Ascending aorta (tissue), 2 donors: Measurements from ENCODE around the gene SAP30BP. TPM values are rescaled to one million over a fixed set of nuclear protein-coding genes. Genes with fewer than 3 reads are reported as not detected.
A peak's percentile ranks its signal among the peaks of the same experiment; 100 is the strongest.

Experiments used
- DNase-seq, 2 donors: peaks; one replicate each; pipeline ENCODE4 v3.0.0-alpha.2; 2019; ENCODE audit warnings: low spot score in 2 of 2
- H3K27ac ChIP-seq, 2 donors: fragments of 200-600 bp; sonication (generic); one replicate each; pipeline ENCODE4 v1.5.1; 2016 to 2017; ENCODE audit warnings: mild to moderate bottlenecking in 1 of 2
- H3K27me3 ChIP-seq: fragments of 200-600 bp; sonication (generic); one replicate; pipeline ENCODE4 v1.5.1; 2017
- H3K36me3 ChIP-seq, 2 donors: fragments of 200-600 bp; sonication (generic); one replicate each; pipeline ENCODE4 v1.5.1; 2016
- H3K4me1 ChIP-seq, 2 donors: fragments of 200-600 bp; sonication (generic); one replicate each; pipeline ENCODE4 v1.5.1; 2016 to 2017; ENCODE audit warnings: mild to moderate bottlenecking in 1 of 2
- H3K4me3 ChIP-seq, 2 donors: fragments of 200-600 bp; sonication (generic); one replicate each; pipeline ENCODE4 v1.5.1; 2016 to 2017; ENCODE audit warnings: mild to moderate bottlenecking in 1 of 2
- H3K9me3 ChIP-seq, 2 donors: fragments of 200-600 bp; sonication (generic); one replicate each; pipeline ENCODE4 v1.5.1; 2016
- CTCF ChIP-seq, 3 experiments: fragments of 200-600 bp in 2 of 3; fragments of 450-650 bp in 1 of 3; sonication (generic) in 2 of 3; IDR thresholded peaks; one replicate each; pipeline ENCODE4 v1.5.1; 2016 to 2019; ENCODE audit warnings: antibody characterized with exemption in 3 of 3, mild to moderate bottlenecking in 1 of 3, moderate library complexity in 1 of 3
- intact Hi-C: fragments of 100-400 bp; cut with DNase I; formaldehyde crosslinking; loops from one replicate; pipeline ENCODE4 v1.15.1; 2023
- total RNA-seq: library from RNA; depleted of rRNA; stranded (reverse); fragments of >200 nt; gene quantifications from one replicate; pipeline ENCODE4 v1.1.0, GENCODE V29; 2016

SAP30BP gene
- total RNA-seq: 70.9 TPM

GRCh38 chr17:75666959-75667790 is at the start of gene SAP30BP, which contains the start of gene RECQL5:
SAP30BP (plus strand) TSS chr17:75667338; CDS start chr17:75667373, 35 bp downstream.
RECQL5 (minus strand) TSS chr17:75667154; CDS start chr17:75666557, 597 bp downstream.
- no peak for TF ChIP-seq CTCF (IDR thresholded peaks at IDR 0.05)
- Histone ChIP-seq H3K27me3 (no peaks in the 10 kb centered on the region), H3K9me3 (no peaks in the 10 kb centered on the region), H3K36me3 (peaks cover 32 to 38% of the 10 kb centered on the region in 2 donors), H3K27ac (peak within 1 kb of the TSS; percentile 80 to 96), H3K4me3 (peak within 1 kb of the TSS; percentile 81 to 82), H3K4me1 (peaks cover 10 to 16% of the 10 kb centered on the region in 2 donors)
- intact Hi-C loops: loop anchor here (1.0 to 10.0 kb wide), 2 partner anchors 208 to 378 kb away; partner anchors contain the start of genes SLC25A19 and TRIM47
- DNase-seq: peak; percentile 88 to 99

GRCh38 chr17:75617675-75618074 is 49.5 kb upstream of the SAP30BP start:
- peaks cover 22 to 40% of the 10 kb centered on the region in 2 donors for H3K36me3 ChIP-seq
- TF ChIP-seq CTCF (IDR thresholded peaks at IDR 0.05): no peak
- H3K9me3 ChIP-seq: no peaks in the 10 kb centered on the region
- no peak for DNase-seq
- H3K27ac ChIP-seq: no peak overlapping the region
- H3K27me3 ChIP-seq: no peaks in the 10 kb centered on the region
- intact Hi-C loops: no loop called here
- H3K4me3 ChIP-seq: no peak overlapping the region
- H3K4me1 ChIP-seq: no peaks in the 10 kb centered on the region

- no peak for TF ChIP-seq CTCF (IDR thresholded peaks at IDR 0.05)
- H3K27me3 ChIP-seq: no peaks in the 10 kb centered on the region
- H3K9me3 ChIP-seq: no peaks in the 10 kb centered on the region
- H3K27ac ChIP-seq: no peak overlapping the region
- no peak for DNase-seq
- peaks cover 21 to 42% of the 10 kb centered on the region in 2 donors for H3K36me3 ChIP-seq
- intact Hi-C loops: no loop called here
- no peaks in the 10 kb centered on the region for H3K4me1 ChIP-seq
- H3K4me3 ChIP-seq: no peak overlapping the region
These were observed 47.4 kb upstream of the SAP30BP start for GRCh38 chr17:75619506-75620431.

- Histone ChIP-seq H3K4me1 (no peaks in the 10 kb centered on the region), H3K9me3 (no peaks in the 10 kb centered on the region), H3K27me3 (no peaks in the 10 kb centered on the region), H3K27ac (no peak overlapping the region), H3K4me3 (no peak overlapping the region), H3K36me3 (peaks cover 27 to 43% of the 10 kb centered on the region in 2 donors)
- no peak for DNase-seq
- intact Hi-C loops: no loop called here
- no peak for TF ChIP-seq CTCF (IDR thresholded peaks at IDR 0.05)
These were observed 45.6 kb upstream of the SAP30BP start for GRCh38 chr17:75621489-75621888.

- no peak for DNase-seq
- H3K36me3 ChIP-seq: peaks cover 31 to 45% of the 10 kb centered on the region in 2 donors
These were observed 45.1 kb upstream of the SAP30BP start for GRCh38 chr17:75622076-75622475.

More at GRCh38 chr17:75622076-75622475, 45.1 kb upstream of the SAP30BP start:
- no peak overlapping the region for H3K27ac ChIP-seq
- no peaks in the 10 kb centered on the region for H3K27me3 ChIP-seq
- no peaks in the 10 kb centered on the region for H3K9me3 ChIP-seq
- no peak for TF ChIP-seq CTCF (IDR thresholded peaks at IDR 0.05)
- no peak overlapping the region for H3K4me3 ChIP-seq
- intact Hi-C loops: no loop called here
- H3K4me1 ChIP-seq: no peaks in the 10 kb centered on the region
